A549 (cell line): ENCODE data around the gene TMEM145.

Experiments
- BHLHE40 ChIP-seq: IDR thresholded peaks from 2 replicates; pipeline ENCODE4 v1.6.1; 2012; ENCODE audit warnings: low read depth, low read length, inconsistent platforms
- ESRRA ChIP-seq: fragments of 150-350 bp; IDR thresholded peaks from 2 replicates; pipeline ENCODE4 v1.6.1; 2014; ENCODE audit warnings: mild to moderate bottlenecking, low read length, borderline replicate concordance
- MAX ChIP-seq: IDR thresholded peaks from 2 replicates; pipeline ENCODE4 v1.6.1; 2012
- NFE2L2 ChIP-seq: fragments of 150-350 bp; conservative IDR thresholded peaks from 2 replicates; pipeline ENCODE4 v1.6.1; 2014; ENCODE audit warnings: low read length
- PBX3 ChIP-seq: IDR thresholded peaks from 2 replicates; pipeline ENCODE4 v1.6.1; 2012
- POLR2A ChIP-seq: IDR thresholded peaks from 2 replicates; pipeline ENCODE4 v1.6.1; 2012; ENCODE audit warnings: mild to moderate bottlenecking, low read length
- RAD21 ChIP-seq, 2 experiments: fragments of >200 bp in 1 of 2; sonication (Bioruptor Twin) in 1 of 2; formaldehyde crosslinking in 1 of 2; IDR thresholded peaks in 1 of 2; conservative IDR thresholded peaks in 1 of 2; 2 replicates in 1 of 2; 3 replicates in 1 of 2; pipeline ENCODE4 v1.6.1; 2012 to 2018; ENCODE audit warnings: inconsistent platforms in 1 of 2
- RFX5 ChIP-seq: fragments of 450-650 bp; IDR thresholded peaks from 2 replicates; pipeline ENCODE4 v1.7.1; 2014; ENCODE audit warnings: antibody characterized with exemption, mild to moderate bottlenecking, moderate library complexity
- TF ChIP-seq, protein P1 (sequence below): IDR thresholded peaks from 2 replicates; pipeline ENCODE4 v1.6.1; 2012; ENCODE audit warnings: low read depth, borderline replicate concordance

- no peak for TF ChIP-seq ESRRA
- TF ChIP-seq, protein P1, sequence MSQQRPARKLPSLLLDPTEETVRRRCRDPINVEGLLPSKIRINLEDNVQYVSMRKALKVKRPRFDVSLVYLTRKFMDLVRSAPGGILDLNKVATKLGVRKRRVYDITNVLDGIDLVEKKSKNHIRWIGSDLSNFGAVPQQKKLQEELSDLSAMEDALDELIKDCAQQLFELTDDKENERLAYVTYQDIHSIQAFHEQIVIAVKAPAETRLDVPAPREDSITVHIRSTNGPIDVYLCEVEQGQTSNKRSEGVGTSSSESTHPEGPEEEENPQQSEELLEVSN = no peak
- no peak for TF ChIP-seq POLR2A
- TF ChIP-seq RAD21 (conservative IDR thresholded peaks at IDR 0.05 in 1 of 2, IDR thresholded peaks at IDR 0.05 in 1 of 2) = no peak
- TF ChIP-seq RFX5 = no peak
- no peak for TF ChIP-seq PBX3
- no peak for TF ChIP-seq MAX
- TF ChIP-seq NFE2L2 = no peak
- no peak for TF ChIP-seq BHLHE40
These were observed 24.7 kb upstream of the TMEM145 start for GRCh38 chr19:42288387-42288786.
